Middle frontal gyrus (tissue), 1 donor: ENCODE results near the gene SCNN1B.
"Not testable (repeated sequence)": the region's sequence is repeated elsewhere in the genome, so short reads cannot be mapped to it uniquely, and the experiment has no call there.

Experiments used
- DNase-seq: peaks from one replicate; pipeline ENCODE4 v3.0.0-alpha.2; 2015; ENCODE audit warnings: low spot score; ENCODE audit errors: extremely low spot score

SCNN1B gene

DNA sequence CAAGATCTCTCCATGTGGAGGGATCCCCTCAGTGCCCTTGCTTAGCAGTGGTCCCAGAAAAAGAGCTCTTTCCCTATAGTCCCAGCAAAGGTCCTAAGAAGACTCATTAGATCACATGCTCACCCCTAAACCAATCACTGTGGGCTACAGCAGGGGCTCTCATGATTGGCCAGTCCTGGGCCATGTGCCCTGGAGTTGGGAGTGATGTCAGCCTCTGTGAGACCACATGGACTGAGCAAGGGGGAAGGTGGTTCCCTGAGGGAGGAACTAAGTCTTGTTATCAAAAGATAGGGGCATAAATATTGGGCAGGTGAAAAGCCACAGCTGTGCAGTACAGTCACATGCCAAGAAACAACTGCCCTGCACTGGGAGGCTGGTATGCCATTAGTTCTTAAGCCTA is 51.3 kb downstream of the SCNN1B start:
- DNase-seq = no peak

DNA sequence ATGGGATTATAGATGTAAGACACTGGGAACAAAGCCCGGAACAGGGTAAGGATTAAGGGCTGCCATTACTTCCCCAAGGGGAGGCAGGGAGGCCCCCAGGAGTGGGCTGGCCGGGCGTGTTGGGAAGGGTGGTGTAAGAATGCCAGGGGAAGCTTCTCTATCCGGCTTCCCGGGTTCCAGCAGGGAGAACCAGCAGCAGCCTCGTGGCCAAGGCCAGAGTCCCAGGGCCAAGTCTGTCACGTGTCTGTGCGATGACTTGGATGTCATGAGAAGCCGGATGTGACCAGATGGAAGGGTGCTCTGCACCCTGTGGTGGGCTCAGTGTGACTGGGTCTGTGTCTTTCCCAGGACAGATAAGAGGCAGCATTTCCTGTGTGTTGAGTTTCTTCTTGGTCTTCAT is 52.1 kb downstream of the SCNN1B start:
- DNase-seq = no peak

DNA sequence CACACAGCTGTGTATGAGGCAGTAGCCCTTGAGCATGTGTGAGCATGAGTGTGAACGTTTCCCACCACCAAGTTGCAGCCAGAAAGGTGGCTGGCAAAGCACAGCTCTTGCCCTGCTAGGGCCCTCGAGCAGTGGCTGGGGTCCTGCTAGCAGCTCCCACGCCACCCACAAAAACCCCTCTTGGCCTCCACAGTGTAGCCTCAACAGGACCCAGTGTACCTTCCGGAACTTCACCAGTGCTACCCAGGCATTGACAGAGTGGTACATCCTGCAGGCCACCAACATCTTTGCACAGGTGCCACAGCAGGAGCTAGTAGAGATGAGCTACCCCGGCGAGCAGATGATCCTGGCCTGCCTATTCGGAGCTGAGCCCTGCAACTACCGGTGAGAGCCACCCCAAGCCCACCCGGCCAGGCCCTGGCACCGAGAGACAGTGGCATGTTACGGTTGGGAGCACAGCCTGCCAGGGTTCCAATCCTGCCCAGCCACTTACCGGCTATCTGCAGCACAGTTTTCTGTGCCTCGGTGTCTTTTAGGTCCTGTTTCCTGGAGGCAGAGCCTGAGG is 53.1 kb downstream of the SCNN1B start:
- DNase-seq = no peak

DNA sequence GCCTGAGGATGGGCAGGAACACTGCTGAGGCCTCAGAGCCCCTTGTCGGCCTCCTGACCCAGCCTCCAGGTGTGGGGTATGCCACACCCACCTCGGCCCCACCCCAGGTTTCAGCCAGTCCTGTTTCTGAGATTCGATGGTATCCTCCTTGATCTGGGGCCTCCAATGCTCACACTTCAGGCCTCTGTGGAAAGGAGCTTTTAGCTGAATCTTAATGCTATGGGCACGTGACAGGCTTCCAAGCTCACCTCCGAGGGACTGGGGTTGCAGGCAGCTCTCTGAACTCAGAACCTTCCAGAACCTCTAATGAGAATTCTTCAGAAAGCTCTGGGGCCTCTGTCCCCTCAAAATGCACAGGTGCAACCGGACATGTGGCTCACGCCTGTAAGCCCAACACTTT is 54.8 kb downstream of the SCNN1B start:
- DNase-seq = no peak

DNA sequence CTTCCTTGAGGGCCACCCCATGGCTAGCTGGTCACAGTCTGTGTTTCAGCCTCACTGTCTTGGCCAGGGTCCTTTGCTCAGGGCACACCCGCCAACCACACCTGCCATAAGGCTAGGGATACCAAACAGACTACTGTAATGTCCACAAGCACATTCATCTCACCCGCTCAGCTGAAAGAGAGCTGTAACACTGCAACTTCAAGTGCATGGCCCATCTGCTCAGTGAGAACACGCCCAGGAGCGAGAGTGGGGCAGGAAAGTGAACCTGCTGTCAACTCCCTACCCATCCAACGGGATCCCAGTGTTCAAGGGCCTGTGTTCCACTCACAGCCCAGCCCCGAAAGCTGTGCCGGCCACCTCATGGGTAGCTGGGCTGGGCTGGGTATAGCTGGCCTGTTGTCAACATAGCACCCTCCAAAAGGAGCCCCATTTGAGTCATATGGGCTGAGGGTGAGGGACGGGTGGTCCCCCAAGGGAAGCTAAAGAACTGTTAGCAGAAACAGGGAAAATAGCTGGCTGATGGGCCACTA is 55.7 kb downstream of the SCNN1B start:
- DNase-seq = no peak

DNA sequence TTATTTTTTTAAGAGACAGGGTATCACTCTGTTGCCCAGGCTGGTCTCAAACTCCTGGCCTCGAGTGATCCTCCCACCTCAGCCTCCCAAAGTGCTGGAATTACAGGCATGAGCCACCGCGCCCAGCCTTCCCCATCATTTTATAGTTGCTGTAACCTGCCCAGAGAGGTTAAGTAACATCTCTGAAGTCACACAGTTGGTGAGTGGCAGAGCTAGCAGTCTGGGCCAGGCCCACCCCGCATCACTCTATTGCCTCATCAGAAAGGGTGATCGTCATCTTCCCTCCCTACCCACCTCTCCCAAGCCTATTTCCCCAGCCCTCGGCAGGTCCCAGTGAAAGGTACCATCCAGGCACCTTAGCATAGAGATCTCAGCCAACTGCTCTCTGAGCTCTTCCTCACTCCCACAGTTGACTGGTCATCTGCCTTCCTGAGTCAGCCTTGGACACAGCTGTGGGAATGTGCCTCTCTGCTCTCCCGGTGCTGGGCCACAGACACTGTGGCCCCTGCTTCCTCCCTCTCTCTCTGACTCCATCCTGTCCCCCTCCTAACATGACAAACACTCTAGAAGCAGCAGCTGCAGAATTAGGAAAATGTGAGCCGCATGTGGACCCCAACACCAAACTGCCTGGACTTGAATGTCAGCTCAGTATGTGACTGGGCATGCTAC is 57.1 kb downstream of the SCNN1B start:
- DNase-seq = no peak

DNA sequence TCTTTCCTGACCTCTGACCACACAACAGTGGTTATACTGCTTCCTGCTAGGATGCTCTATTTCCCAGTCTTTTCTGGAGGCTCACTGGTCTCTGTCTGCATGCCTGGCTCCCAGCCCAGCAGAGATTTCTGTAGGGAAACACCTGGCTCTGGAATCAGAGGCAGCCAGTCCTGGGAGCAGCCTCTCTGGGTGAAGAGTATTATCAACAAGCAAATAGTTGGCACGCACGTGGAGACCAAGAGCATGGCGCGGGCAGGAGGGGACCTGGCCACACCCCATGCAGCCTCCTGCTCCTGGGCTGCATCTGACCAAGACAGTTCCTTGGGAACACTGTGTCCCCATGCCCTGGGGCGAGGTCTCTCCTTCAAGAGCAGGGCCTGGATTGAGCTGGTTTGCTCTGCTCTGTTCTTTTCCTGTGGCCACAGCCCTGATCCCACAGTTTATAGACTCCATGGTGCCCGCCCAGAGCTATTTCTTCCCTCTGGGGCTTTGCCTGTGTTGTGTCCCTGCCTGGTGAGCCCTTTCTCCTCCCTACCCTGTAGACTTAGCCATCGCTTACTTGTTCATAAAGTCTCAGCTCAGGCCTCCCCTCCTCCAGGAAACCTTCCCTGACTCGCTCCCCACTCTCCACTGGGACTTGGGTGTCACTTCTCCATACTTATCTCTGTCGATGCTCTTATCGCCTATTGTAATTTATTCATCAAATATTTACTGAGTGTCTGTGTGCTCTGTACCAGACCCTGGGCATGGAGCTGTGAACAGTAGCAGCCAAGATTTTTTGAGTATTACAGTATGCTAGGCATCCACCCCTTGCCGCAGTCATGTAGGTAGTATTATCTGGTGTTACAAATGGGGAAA is 60.6 kb downstream of the SCNN1B start:
- no peak for DNase-seq

DNA sequence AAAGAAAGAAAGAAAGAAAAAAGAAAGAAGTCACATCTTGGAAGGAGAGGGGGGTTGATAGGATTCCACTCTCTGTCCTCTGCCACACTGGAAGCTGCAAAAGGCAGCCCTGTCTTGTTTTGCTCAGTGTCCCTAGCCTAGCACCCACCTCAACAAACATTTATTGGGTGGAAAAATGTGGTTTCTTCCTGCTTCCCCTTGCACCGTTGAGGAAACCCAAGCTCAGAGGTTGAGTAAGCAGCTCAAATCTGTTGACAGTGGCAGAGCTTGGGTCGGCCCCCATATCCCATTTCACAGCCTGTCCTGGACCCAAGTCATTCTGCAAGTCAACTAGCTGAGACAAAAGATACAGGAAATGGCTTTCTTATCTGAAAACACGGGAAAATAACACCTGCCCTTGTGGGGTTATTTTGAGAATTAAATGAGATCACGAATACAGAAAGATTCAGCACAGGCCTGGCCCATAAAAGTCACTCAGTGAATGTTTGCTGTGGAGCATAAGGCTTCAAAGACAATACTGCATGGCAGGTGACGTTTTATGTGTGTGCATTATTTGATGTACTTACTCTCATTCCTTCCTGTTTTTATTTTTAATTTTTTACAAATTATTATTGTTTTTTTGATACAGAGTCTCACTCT is 63.6 kb downstream of the SCNN1B start:
- DNase-seq = no peak

DNA sequence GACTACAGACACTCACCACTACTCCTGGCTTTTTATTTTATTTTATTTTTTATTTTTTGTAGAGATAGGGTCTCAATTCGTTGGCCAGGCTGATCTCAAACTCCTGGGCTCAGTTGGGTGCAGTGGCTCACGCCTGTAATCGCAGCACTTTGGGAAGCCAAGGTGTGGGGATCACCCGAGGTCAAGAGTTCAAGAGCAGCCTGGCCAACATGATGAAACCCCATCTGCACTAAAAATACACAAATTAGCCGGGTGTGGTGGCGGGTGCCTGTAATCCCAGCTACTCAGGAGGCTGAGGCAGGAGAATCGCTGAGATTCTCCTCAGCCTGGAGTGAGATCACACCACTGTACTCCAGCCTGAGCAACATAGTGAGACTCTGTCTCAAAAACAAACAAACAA is 64.2 kb downstream of the SCNN1B start:
- DNase-seq = not testable (repeated sequence)

DNA sequence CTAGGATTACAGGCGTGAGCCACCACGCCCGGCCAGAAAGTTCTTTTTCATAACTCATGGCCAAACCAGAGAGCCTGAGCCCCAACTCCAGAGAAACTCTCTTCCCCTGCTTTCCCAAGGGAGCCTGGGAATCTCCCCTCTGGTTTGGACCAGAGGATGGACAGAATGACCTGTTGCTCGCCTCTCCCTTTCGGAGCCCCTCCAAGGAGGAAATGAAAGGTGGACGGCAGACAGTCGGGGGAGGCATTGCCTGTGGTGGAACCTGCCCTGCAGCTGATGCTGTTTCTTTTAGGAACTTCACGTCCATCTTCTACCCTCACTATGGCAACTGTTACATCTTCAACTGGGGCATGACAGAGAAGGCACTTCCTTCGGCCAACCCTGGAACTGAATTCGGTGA is 65.5 kb downstream of the SCNN1B start:
- no peak for DNase-seq

DNA sequence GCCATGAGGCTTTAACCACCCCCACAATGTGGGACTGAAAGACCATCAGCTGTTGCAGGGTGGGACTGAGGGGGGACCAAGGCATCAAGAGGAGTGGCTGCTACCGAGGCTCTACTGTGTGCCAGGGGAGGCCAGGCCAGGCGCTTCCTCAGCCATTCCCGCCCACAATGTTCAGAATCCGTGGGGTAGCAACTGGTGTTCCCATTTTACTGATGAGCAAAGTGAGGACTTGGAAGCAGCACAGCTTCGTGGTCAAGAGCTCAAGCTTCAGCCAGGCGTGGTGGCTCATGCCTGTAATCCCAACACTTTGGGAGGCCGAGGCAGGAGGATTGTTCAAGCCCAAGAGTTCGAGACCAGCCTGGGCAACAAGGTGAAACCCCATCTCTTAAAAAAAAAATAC is 65.9 kb downstream of the SCNN1B start:
- no peak for DNase-seq

DNA sequence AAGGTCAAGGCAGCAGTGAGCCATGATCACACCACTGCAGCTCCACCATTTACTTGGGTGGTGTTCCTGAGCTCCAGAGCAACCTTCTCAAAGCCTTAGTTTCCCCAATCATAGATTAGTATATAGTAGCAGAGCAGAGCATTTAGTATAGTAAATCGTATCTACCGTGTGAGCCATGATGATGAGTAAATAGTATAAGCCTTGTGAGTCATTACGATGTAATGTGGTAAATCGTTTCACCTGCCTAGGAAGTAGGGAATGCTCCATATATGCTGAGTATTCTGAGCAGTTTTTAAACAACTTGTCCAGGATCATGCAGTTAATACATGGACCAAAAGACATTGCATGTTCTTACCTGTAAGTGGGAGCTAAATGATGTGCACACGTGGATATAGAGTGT is 66.4 kb downstream of the SCNN1B start:
- DNase-seq = no peak

DNA sequence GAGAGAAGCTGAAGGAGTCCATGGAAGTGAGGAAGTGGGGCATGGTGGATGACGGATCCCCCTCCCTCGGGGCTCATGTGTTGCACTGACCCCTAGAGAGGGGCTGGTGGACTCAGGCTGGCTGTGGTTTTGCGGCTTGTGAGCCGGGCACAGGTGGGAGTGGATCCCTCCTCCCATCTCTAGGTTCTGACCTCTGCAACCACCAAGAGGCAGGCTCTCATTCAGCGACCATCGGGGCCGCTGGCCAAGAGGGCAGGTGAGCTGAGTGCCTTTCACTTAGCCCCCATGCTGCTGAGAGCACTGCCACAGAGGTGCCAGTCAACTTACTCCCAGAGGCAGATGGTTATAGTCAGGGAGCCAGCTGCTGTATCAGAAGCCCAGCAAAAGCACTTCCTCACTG is 67.3 kb downstream of the SCNN1B start:
- DNase-seq = no peak

DNA sequence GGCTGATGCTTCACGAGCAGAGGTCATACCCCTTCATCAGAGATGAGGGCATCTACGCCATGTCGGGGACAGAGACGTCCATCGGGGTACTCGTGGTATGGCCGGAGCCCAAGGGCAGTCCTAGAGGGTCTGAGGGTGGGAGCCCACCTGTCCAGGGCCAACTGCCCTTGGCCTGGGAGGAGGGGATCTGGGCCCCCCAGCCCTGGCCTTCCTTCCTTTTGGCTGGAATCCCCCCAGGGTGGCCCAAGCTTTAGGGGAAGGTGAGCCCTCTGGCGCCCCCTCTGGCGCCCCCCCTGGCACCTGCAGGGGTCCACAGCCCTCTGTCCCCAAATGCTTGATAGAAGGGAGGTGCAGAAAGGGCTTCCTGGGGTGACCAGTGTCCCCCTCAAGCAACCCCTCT is 69.3 kb downstream of the SCNN1B start:
- DNase-seq = no peak

DNA sequence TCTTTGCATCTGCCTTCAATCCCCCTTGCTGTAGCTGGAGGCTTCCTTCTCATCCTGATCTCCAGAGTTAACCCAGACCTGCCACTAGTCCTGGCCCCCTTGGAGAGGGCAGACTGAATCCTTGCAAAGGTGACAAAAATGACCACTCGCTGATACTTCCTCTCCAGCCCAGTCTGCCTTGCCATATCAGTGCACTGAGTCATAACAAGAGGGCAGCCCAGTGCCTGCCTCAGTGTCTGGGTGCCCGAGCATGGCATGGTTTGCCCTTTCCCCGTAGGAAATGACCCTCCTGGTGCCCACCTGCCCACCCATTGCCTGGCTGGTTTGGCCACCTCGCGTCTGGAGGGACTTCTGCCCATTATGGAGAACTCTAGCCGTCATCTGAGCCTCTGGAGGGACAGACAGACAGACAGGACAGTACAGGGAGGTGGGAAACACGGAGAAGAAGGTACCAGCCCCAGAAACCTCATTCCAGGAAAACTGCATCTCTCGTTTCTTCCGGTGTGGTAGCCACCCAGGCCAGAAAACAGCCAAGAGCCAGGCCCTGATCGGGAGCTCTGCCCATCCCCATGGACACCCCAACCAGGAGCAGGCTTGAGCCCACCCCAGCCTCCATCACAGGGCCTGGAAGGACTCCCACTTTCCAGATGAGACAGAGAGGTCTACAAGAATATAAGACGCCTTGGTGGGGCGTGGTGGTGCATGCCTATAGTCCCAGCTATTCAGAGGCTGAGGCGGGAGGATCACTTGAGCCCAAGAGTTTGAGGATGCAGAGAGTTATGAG is 71.5 kb downstream of the SCNN1B start:
- DNase-seq = no peak

DNA sequence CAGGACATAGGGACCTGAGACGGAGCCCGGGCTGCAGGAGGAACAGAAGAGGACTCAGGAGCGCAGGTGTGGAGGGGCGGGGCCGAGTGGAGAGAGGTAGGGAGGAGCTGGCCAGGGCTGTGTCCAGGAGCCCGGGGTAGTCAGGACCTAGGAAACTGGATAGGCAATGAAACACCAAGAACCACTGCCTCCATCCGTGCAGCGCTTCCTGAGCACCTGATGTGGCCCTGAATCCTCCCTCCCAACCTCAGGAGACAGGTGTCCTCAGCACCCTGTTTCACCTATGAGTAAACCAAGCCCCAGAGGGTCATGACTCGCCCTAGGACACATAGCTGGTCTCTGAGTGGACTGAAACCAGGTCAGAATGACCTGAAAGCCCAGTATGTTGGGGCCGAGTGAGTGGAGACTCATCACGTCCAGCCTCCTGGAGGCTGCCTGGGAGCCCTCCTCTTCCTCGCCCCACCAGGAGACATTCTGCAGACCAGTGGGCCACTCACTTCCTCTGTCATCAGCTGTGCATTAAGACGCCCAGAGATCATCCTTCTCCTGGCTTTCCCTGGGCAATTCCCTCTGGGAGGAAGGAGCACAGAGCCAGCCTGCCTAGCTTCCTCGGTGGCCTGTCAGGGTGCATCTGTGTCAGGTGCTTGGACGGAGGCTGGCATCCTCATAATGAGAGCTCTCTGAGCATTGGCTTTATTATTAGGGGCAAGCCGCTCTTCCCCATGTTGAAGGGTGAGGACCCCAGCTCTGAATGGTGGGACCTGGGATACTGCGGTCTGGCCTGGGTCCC is 72.8 kb downstream of the SCNN1B start:
- DNase-seq = no peak

DNA sequence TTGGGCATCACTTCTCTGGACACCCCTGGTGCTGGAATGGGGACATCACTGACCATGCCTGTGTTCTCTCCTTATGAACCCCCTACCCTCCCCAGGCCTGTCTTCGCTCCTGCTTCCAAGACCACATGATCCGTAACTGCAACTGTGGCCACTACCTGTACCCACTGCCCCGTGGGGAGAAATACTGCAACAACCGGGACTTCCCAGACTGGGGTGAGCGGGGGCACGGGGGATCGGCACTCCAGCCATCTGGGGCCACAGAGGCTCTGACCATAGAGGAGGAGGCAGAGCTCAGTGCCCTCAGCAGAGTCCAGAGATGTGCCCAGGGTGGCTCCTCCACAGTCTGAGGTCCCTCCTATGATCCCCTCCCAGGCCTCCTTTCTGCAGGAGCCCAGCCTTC is 73.5 kb downstream of the SCNN1B start:
- no peak for DNase-seq

DNA sequence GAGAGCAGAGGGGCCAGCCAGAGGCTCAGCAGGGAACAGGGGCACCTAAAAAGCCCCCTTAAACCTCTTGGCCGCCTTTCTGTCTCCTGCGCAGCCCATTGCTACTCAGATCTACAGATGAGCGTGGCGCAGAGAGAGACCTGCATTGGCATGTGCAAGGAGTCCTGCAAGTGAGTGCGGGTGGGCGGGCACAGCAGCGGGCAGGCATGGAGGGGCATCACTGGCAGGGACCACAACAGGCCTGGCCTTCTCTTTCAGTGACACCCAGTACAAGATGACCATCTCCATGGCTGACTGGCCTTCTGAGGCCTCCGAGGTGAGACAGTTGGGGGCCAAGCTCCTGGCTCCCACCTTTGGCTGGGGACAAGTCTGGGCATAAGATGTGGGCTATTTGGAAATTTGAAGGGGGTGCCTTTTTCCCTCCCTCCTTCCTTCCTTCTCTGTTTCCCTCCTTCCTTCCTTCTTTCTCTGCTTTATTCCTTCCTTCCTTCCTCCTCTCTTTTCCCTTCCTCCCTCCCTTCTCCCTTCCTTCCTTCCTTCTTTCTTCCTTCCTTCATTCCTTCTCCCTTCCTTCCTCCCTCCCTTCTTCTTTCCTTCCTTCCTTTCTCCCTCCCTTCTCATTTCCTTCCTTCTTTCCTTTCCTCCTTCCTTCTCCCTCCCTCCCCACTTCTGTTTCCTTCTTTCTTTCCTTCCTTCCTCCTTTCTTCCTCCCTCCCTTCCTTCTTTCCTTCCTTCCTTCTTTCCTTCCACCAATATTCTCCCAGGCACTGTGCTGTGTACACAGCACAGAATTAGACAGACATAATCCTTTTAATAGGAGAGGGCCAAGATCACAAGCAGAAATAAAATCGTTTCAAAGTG is 75.2 kb downstream of the SCNN1B start:
- DNase-seq = no peak

DNA sequence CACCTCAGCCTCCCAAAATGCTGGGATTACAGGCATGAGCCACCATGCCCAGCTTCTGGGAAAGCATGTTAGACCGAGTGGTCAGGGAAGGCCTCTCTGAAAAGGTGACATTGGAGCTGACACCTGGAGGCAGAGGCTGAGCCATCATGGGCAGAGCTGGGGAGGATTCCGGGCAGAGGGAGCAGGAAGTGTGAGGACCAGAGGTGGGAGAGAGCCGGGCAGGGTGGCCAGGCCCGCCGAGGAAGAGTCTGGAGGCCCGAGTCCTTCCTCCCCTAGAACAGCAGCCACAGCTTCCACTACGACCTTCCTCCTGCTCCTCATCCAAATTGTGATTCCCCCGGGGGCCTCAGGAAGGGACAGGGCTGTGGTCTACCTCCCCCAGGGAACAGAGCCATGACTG is 76.2 kb downstream of the SCNN1B start:
- no peak for DNase-seq
